SK-N-SH (cell line): Measurements from ENCODE around the gene UNC13B. TPM values are rescaled to one million over a fixed set of nuclear protein-coding genes. Genes with fewer than 3 reads are reported as not detected.
A peak's percentile ranks its signal among the peaks of the same experiment; 100 is the strongest.

Experiments
- CTCF ChIA-PET: fragments of 300-600, 350-600 bp; formaldehyde crosslinking; extraction: SDS; loops from one replicate; lab custom pipeline; 2021; lab: Yijun Ruan, JAX
- POLR2A ChIA-PET: fragments of 350-600 bp; sonication (Branson Sonifier 250); formaldehyde crosslinking; extraction: SDS; loops from one replicate; lab custom pipeline; 2020; ENCODE audit warnings: antibody characterized with exemption, inconsistent platforms; lab: Yijun Ruan, JAX
- DNase-seq: peaks from one replicate; pipeline ENCODE4 v3.0.0; 2012
- H2AFZ ChIP-seq: fragments of 200-600 bp; sonication (generic); 2 replicates; pipeline ENCODE4 v1.8.1; 2016; ENCODE audit warnings: antibody characterized with exemption, mild to moderate bottlenecking, low read depth
- H3F3A ChIP-seq: fragments of 200-600 bp; sonication (generic); replicated peaks from 2 replicates; pipeline ENCODE3; 2016; ENCODE audit warnings: antibody characterized with exemption, mild to moderate bottlenecking; ENCODE audit not compliant: insufficient read depth
- H3K27ac ChIP-seq, 2 experiments: fragments of 200-500 bp in 1 of 2; fragments of 200-600 bp in 1 of 2; sonication (Bioruptor generic) in 1 of 2; sonication (generic), shearing (Covaris generic) in 1 of 2; 2 replicates each; pipeline versions ENCODE4 v1.5.1 to v1.6.1; 2014 to 2016; ENCODE audit warnings: low read depth in 2 of 2, inconsistent platforms in 1 of 2, low read length in 1 of 2, mild to moderate bottlenecking in 1 of 2, mixed read lengths in 1 of 2
- H3K27me3 ChIP-seq: fragments of 200-600 bp; sonication (generic), shearing (Covaris generic); 2 replicates; pipeline ENCODE4 v1.6.1; 2016; ENCODE audit warnings: mixed run types; ENCODE audit not compliant: insufficient read depth
- H3K36me3 ChIP-seq, 2 experiments: fragments of 200-500 bp in 1 of 2; fragments of 200-600 bp in 1 of 2; sonication (Bioruptor generic) in 1 of 2; sonication (generic) in 1 of 2; replicated peaks in 1 of 2; 2 replicates each; pipeline versions ENCODE3 to v1.5.1; 2014 to 2016; ENCODE audit warnings: low read length in 1 of 2, mild to moderate bottlenecking in 1 of 2; ENCODE audit not compliant: insufficient read depth in 2 of 2, control insufficient read depth in 1 of 2
- H3K4me1 ChIP-seq, 2 experiments: fragments of 200-500 bp in 1 of 2; fragments of 200-600 bp in 1 of 2; sonication (Bioruptor generic) in 1 of 2; sonication (generic), shearing (Covaris generic) in 1 of 2; 2 replicates each; pipeline versions ENCODE4 v1.5.1 to v1.6.1; 2014 to 2016; ENCODE audit warnings: low read depth in 1 of 2, low read length in 1 of 2, mixed run types in 1 of 2; ENCODE audit not compliant: insufficient read depth in 2 of 2, control insufficient read depth in 1 of 2
- H3K4me2 ChIP-seq: fragments of 200-600 bp; sonication (generic), shearing (Covaris generic); 2 replicates; pipeline ENCODE4 v1.6.1; 2017; ENCODE audit warnings: mixed run types
- H3K4me3 ChIP-seq, 2 experiments: fragments of 200-500 bp in 1 of 2; fragments of 200-600 bp in 1 of 2; sonication (Bioruptor generic) in 1 of 2; sonication (generic), shearing (Covaris generic) in 1 of 2; 2 replicates each; pipeline versions ENCODE4 v1.5.1 to v1.8.1; 2014 to 2016; ENCODE audit warnings: low read depth in 2 of 2, inconsistent platforms in 1 of 2, low read length in 1 of 2, mild to moderate bottlenecking in 1 of 2, mixed read lengths in 1 of 2, moderate library complexity in 1 of 2
- H3K79me2 ChIP-seq: fragments of 200-600 bp; sonication (generic); 2 replicates; pipeline ENCODE4 v1.8.1; 2017; ENCODE audit warnings: mild to moderate bottlenecking; ENCODE audit not compliant: insufficient read depth
- H3K9ac ChIP-seq: fragments of 200-600 bp; sonication (generic); 2 replicates; pipeline ENCODE4 v1.6.1; 2017; ENCODE audit warnings: mixed run types
- H3K9me2 ChIP-seq: fragments of 200-600 bp; sonication (generic); 2 replicates; pipeline ENCODE4 v1.6.1; 2017; ENCODE audit warnings: mixed run types
- H3K9me3 ChIP-seq: fragments of 200-600 bp; sonication (generic); 2 replicates; pipeline ENCODE4 v1.6.1; 2017; ENCODE audit warnings: mixed run types, mild to moderate bottlenecking, moderate library complexity
- H4K20me1 ChIP-seq: fragments of 200-600 bp; sonication (generic); 2 replicates; pipeline ENCODE4 v1.6.1; 2017; ENCODE audit warnings: mild to moderate bottlenecking, mixed run types; ENCODE audit not compliant: insufficient read depth
- CHD2 ChIP-seq: fragments of 150-350 bp; IDR thresholded peaks from 2 replicates; pipeline ENCODE4 v1.6.1; 2018; ENCODE audit warnings: low read length; ENCODE audit not compliant: partially characterized antibody
- ELF1 ChIP-seq: IDR thresholded peaks from 2 replicates; pipeline ENCODE4 v1.4.0; 2012
- EP300 ChIP-seq, 2 experiments: IDR thresholded peaks; 2 replicates each; pipeline versions ENCODE4 v1.4.0 to v1.6.1; 2012; ENCODE audit warnings: borderline replicate concordance in 1 of 2, low read depth in 1 of 2, low read length in 1 of 2
- FOXM1 ChIP-seq: IDR thresholded peaks from 2 replicates; pipeline ENCODE4 v1.4.0; 2012; ENCODE audit warnings: low read depth, mild to moderate bottlenecking
- GABPA ChIP-seq: IDR thresholded peaks from 2 replicates; pipeline ENCODE4 v1.4.0; 2012; ENCODE audit warnings: low read depth, mild to moderate bottlenecking
- NFIC ChIP-seq: IDR thresholded peaks from 2 replicates; pipeline ENCODE4 v1.4.0; 2012; ENCODE audit warnings: borderline replicate concordance
- POLR2AphosphoS5 ChIP-seq: IDR thresholded peaks from 2 replicates; pipeline ENCODE4 v1.6.1; 2012; ENCODE audit warnings: low read depth, low read length
- RXRA ChIP-seq: IDR thresholded peaks from 2 replicates; pipeline ENCODE4 v1.4.0; 2012; ENCODE audit warnings: low read depth, mild to moderate bottlenecking, borderline replicate concordance
- SIN3A ChIP-seq: IDR thresholded peaks from 2 replicates; pipeline ENCODE4 v1.6.1; 2012; ENCODE audit warnings: low read depth, mild to moderate bottlenecking, low read length, moderate library complexity, borderline replicate concordance
- TAF1 ChIP-seq: IDR thresholded peaks from 2 replicates; pipeline ENCODE4 v1.6.1; 2012; ENCODE audit warnings: low read depth, mild to moderate bottlenecking, low read length, moderate library complexity, borderline replicate concordance
- WGBS: methylation state at CpG from one replicate; pipeline ENCODE4 v1.1.6; 2017; ENCODE audit warnings: low lambda C conversion rate; 5-methylcytosine and 5-hydroxymethylcytosine counted together
- polyA plus RNA-seq, 3 experiments: library from polyadenylated mRNA; depleted of rRNA; stranded (reverse); fragments of >200 nt; gene quantifications; 2 replicates each; pipeline ENCODE4 v1.2.3, GENCODE V29; 2012
- TF ChIP-seq, protein P1 (sequence below): IDR thresholded peaks from 2 replicates; pipeline ENCODE4; 2012
- TF ChIP-seq, protein P2 (sequence below): IDR thresholded peaks from 2 replicates; pipeline ENCODE4 v1.4.0; 2012; ENCODE audit warnings: low read depth, borderline replicate concordance
- TF ChIP-seq, protein P3 (sequence below): IDR thresholded peaks from 2 replicates; pipeline ENCODE4 v1.6.1; 2012; ENCODE audit warnings: mild to moderate bottlenecking, low read depth, low read length, moderate library complexity

Gene UNC13B
- polyA plus RNA-seq, 1 of the 3 experiments (the other 2 are of a cell fraction), result 8.1 TPM

- no peak overlapping the region for H3K9ac ChIP-seq
Measured at GRCh38 chr9:35350212-35350611, 188.4 kb downstream of the UNC13B start.

More at GRCh38 chr9:35350212-35350611, 188.4 kb downstream of the UNC13B start:
- Histone ChIP-seq H4K20me1 (no peaks in the 10 kb centered on the region), H3K4me2 (peak overlapping the region; percentile 48), H3K9me2 (no peaks in the 10 kb centered on the region), H3K27me3 (no peaks in the 10 kb centered on the region), H3K27ac (peak overlapping the region in 1 of 2 experiments; percentile 68; a peak in 1 of 4 replicates), H3K9me3 (no peaks in the 10 kb centered on the region), H2AFZ (no peak overlapping the region; the same call in 1 of the 2 replicates), H3K4me3 (no peak overlapping the region), H3K36me3 (no peaks in the 10 kb centered on the region), H3K79me2 (no peaks in the 10 kb centered on the region), H3F3A (peaks cover 10% of the 10 kb centered on the region), H3K4me1 (peaks cover 0 to 16% of the 10 kb centered on the region in 2 experiments; a peak in 1 of 4 replicates)
- POLR2A ChIA-PET, result no interaction called here
- CTCF ChIA-PET, result no interaction called here
- TF ChIP-seq NFIC (no peak), POLR2AphosphoS5 (no peak), GABPA (no peak), CHD2 (no peak), TAF1 (no peak), SIN3A (no peak), EP300 (IDR thresholded peaks at IDR 0.05; ENCODE audit: borderline replicate concordance in 1 of 2, low read depth in 1 of 2, low read length in 1 of 2) (no peak), RXRA (no peak), FOXM1 (no peak), ELF1 (no peak)
- TF ChIP-seq, protein P1, sequence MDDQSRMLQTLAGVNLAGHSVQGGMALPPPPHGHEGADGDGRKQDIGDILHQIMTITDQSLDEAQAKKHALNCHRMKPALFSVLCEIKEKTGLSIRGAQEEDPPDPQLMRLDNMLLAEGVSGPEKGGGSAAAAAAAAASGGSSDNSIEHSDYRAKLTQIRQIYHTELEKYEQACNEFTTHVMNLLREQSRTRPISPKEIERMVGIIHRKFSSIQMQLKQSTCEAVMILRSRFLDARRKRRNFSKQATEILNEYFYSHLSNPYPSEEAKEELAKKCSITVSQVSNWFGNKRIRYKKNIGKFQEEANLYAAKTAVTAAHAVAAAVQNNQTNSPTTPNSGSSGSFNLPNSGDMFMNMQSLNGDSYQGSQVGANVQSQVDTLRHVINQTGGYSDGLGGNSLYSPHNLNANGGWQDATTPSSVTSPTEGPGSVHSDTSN, result no peak
- TF ChIP-seq, protein P2, sequence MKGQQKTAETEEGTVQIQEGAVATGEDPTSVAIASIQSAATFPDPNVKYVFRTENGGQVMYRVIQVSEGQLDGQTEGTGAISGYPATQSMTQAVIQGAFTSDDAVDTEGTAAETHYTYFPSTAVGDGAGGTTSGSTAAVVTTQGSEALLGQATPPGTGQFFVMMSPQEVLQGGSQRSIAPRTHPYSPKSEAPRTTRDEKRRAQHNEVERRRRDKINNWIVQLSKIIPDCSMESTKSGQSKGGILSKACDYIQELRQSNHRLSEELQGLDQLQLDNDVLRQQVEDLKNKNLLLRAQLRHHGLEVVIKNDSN, result no peak
- TF ChIP-seq, protein P3, sequence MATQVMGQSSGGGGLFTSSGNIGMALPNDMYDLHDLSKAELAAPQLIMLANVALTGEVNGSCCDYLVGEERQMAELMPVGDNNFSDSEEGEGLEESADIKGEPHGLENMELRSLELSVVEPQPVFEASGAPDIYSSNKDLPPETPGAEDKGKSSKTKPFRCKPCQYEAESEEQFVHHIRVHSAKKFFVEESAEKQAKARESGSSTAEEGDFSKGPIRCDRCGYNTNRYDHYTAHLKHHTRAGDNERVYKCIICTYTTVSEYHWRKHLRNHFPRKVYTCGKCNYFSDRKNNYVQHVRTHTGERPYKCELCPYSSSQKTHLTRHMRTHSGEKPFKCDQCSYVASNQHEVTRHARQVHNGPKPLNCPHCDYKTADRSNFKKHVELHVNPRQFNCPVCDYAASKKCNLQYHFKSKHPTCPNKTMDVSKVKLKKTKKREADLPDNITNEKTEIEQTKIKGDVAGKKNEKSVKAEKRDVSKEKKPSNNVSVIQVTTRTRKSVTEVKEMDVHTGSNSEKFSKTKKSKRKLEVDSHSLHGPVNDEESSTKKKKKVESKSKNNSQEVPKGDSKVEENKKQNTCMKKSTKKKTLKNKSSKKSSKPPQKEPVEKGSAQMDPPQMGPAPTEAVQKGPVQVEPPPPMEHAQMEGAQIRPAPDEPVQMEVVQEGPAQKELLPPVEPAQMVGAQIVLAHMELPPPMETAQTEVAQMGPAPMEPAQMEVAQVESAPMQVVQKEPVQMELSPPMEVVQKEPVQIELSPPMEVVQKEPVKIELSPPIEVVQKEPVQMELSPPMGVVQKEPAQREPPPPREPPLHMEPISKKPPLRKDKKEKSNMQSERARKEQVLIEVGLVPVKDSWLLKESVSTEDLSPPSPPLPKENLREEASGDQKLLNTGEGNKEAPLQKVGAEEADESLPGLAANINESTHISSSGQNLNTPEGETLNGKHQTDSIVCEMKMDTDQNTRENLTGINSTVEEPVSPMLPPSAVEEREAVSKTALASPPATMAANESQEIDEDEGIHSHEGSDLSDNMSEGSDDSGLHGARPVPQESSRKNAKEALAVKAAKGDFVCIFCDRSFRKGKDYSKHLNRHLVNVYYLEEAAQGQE, result no peak
- WGBS, result 93% methylated on average over 1 of the region's 1 CpG
- DNase-seq, result no peak
